Endothelial cell of umbilical vein (primary cell): ENCODE results near the gene GRK5.

ENCODE experiments used
- GATA2 ChIP-seq: IDR thresholded peaks from 2 replicates; pipeline ENCODE4 v1.7.0; 2011; ENCODE audit warnings: low read depth, mild to moderate bottlenecking, moderate library complexity, mixed read lengths, low read length; ENCODE audit not compliant: insufficient read length, insufficient read depth
- MAX ChIP-seq: IDR thresholded peaks from 2 replicates; pipeline ENCODE4 v1.6.1; 2011; ENCODE audit not compliant: insufficient read depth, insufficient read length
- MYC ChIP-seq: IDR thresholded peaks from one replicate; pipeline ENCODE4 v1.6.1; 2011; ENCODE audit warnings: mild to moderate bottlenecking, low read depth, low read length
- POLR2A ChIP-seq: IDR thresholded peaks from 2 replicates; pipeline ENCODE4 v1.6.1; 2012; ENCODE audit warnings: low read depth, mild to moderate bottlenecking, control low read depth, low read length
- POLR2AphosphoS5 ChIP-seq: IDR thresholded peaks from 2 replicates; pipeline ENCODE4 v1.6.1; 2012; ENCODE audit warnings: low read depth, mild to moderate bottlenecking, control low read depth, low read length, moderate library complexity; ENCODE audit not compliant: insufficient read depth
- TF ChIP-seq, protein P1 (sequence below), 2 donors: IDR thresholded peaks; 1 replicate in 1 of 2; 2 replicates in 1 of 2; pipeline ENCODE4 v1.5.1; 2011; ENCODE audit warnings: low read length in 2 of 2, mild to moderate bottlenecking in 2 of 2, moderate library complexity in 2 of 2, control low read depth in 1 of 2, inconsistent platforms in 1 of 2, low read depth in 1 of 2; ENCODE audit not compliant: insufficient read depth in 1 of 2; ENCODE audit errors: extremely low read depth in 1 of 2

DNA sequence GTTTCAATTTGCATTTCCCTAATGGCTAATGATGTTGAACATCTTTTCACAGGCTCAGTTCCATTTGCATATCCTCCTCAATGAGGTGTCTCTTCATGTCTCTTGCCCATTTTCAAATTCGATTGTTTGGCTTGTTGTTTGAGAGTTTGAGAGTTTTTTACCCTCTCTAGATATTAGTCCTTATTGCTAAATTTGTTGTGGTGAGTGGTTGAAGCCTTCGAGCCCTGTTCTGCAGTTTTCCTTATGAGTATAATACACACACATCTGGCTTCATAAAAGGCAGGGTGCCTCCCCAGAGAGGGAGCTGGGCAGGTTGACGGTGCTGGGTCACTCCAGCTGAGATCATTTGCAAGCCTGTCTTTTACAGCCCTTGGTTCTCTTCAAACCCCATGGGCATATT lies 270.1 kb downstream of the GRK5 start:
- TF ChIP-seq GATA2 (no peak), POLR2A (no peak), MAX (no peak), MYC (no peak), POLR2AphosphoS5 (no peak)
- TF ChIP-seq, protein P1, sequence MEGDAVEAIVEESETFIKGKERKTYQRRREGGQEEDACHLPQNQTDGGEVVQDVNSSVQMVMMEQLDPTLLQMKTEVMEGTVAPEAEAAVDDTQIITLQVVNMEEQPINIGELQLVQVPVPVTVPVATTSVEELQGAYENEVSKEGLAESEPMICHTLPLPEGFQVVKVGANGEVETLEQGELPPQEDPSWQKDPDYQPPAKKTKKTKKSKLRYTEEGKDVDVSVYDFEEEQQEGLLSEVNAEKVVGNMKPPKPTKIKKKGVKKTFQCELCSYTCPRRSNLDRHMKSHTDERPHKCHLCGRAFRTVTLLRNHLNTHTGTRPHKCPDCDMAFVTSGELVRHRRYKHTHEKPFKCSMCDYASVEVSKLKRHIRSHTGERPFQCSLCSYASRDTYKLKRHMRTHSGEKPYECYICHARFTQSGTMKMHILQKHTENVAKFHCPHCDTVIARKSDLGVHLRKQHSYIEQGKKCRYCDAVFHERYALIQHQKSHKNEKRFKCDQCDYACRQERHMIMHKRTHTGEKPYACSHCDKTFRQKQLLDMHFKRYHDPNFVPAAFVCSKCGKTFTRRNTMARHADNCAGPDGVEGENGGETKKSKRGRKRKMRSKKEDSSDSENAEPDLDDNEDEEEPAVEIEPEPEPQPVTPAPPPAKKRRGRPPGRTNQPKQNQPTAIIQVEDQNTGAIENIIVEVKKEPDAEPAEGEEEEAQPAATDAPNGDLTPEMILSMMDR (IDR thresholded peaks at IDR 0.05; ENCODE audit: extremely low read depth in 1 of 2, insufficient read depth in 1 of 2, low read depth in 1 of 2, low read length in 2 of 2) = no peak
